ENCODE data around the gene BLID. TPM values are rescaled to one million over a fixed set of nuclear protein-coding genes. Genes with fewer than 3 reads are reported as not detected.

The BLID gene, protein sequence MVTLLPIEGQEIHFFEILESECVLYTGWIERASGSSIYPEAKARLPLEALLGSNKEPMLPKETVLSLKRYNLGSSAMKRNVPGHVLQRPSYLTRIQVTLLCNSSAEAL
- polyA plus RNA-seq, result 0.18 TPM in 1 of 3 replicates, not detected in the others
- not detected for polyA plus RNA-seq (2011; ENCODE audit: low read depth)
- not detected in 2 replicates for polyA plus RNA-seq (2011; cell fraction: cytosol; rRNA removed)
- polyA plus RNA-seq (2011; cell fraction: nucleus; rRNA removed), result 0.49 and 0.75 TPM in 2 replicates
- not detected in 2 replicates for polyA plus RNA-seq (2012; ENCODE audit: low replicate concordance)
- 2.0 to 11.3 TPM in 2 of 3 replicates, not detected in the other for polyA minus RNA-seq
- not detected for polyA minus RNA-seq (2011; cell fraction: cytosol; rRNA and poly(A)+ RNA removed)
- polyA minus RNA-seq (2011; cell fraction: nucleus; rRNA and poly(A)+ RNA removed), result 5.9 and 9.7 TPM in 2 replicates

- Histone ChIP-seq H3K27ac (ENCODE audit: control insufficient read depth, insufficient read depth, low read length) (no peak within 1 kb of the TSS), H3K9me3 (ENCODE audit: control insufficient read depth, low read depth, low read length) (no peaks in the 10 kb centered on the region), H3K4me1 (ENCODE audit: control insufficient read depth, extremely low read depth, insufficient read depth, low read length) (no peaks in the 10 kb centered on the region), H4K20me1 (ENCODE audit: control insufficient read depth, extremely low read depth, insufficient read depth, low read length) (no peaks in the 10 kb centered on the region), H3K27me3 (ENCODE audit: control insufficient read depth, extremely low read depth, insufficient read depth, low read length) (no peaks in the 10 kb centered on the region), H3K4me3 (ENCODE audit: control insufficient read depth in 2 of 3, extremely low read depth in 1 of 3, insufficient read depth in 2 of 3, low read depth in 1 of 3, low read length in 3 of 3) (no peak within 1 kb of the TSS), H3K79me2 (ENCODE audit: control insufficient read depth, insufficient read depth, low read length) (peaks cover 2% of the 10 kb centered on the region), H3K9me1 (ENCODE audit: control insufficient read depth, extremely low read depth, insufficient read depth, low read length) (no peaks in the 10 kb centered on the region), H3K4me2 (ENCODE audit: control insufficient read depth, extremely low read depth, insufficient read depth, low read depth, low read length) (no peak within 1 kb of the TSS), H2AFZ (ENCODE audit: control insufficient read depth, low read length) (no peak within 1 kb of the TSS), H3K36me3 (ENCODE audit: control insufficient read depth in 2 of 2, extremely low read depth in 1 of 2, insufficient read depth in 2 of 2, low read length in 2 of 2) (peaks cover 2 to 21% of the 10 kb centered on the region in 2 experiments), H3K9ac (ENCODE audit: control insufficient read depth, extremely low read depth, insufficient read depth, low read length) (no peak within 1 kb of the TSS)
- peak; percentile 20 for FAIRE-seq
- TF ChIP-seq CTCF (optimal IDR thresholded peaks at IDR 0.05 in 1 of 3, IDR thresholded peaks at IDR 0.05 in 1 of 3, conservative IDR thresholded peaks at IDR 0.05 in 1 of 3; ENCODE audit: extremely low read depth in 1 of 3, insufficient read depth in 2 of 3, low read length in 3 of 3), result peak; percentile 52 to 59 (median 57)
- no peak for TF ChIP-seq EZH2 (IDR thresholded peaks at IDR 0.05; ENCODE audit: low read length)
- dilution Hi-C loops (cut with MboI; ENCODE audit: extremely low pct_ligation_motif_present, low sequenced_read_pairs), result no loop called here
- no peak for DNase-seq (ENCODE audit: low read depth, low spot score)
Observed at GRCh38 chr11:122115524-122116379, at the start of gene BLID. BLID (minus strand) TSS chr11:122116215; CDS start chr11:122115922, 293 bp downstream.

DNA sequence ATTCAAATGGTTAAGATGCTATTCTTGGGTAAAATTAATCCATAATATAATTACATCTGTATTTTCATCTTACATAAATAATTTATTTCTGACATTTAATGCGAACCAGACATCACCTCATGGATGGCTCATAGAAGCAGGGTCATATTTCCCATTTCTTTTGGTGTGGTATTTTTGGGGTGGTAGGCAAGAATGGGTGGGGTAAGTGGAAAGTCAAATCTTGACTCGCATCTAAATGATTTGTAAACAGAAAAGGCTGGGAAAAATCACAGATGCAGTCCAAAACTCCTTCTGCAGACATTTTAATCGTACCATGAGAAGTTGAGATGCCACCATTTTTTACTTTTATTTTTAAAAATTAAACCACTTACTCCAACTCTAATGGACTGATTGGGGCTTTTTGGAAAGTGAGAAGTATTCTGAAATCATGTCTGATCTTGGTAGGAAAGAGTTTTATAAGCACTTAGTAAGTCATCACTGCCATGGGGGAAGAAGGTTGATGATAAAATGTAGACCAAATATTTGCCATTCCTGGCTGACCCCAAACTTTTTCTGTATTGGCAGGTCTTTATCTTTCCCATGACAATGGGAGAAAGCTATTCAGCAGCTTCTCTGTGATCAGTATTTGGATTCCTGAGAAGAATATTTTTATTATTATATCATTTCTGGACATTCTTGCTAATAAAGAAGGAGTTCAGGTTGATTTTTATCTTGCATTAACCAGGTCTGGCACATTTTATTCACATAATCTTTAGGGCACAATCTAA, 47.2 kb upstream of the BLID start:
- no peak for FAIRE-seq
- peaks cover 85% of the 10 kb centered on the region for H3K4me1 ChIP-seq (ENCODE audit: control insufficient read depth, extremely low read depth, insufficient read depth, low read length)
- dilution Hi-C loops (cut with MboI; ENCODE audit: extremely low pct_ligation_motif_present, low sequenced_read_pairs), result no loop called here
- no peaks in the 10 kb centered on the region for H3K27me3 ChIP-seq (ENCODE audit: control insufficient read depth, extremely low read depth, insufficient read depth, low read length)
- no peaks in the 10 kb centered on the region for H3K9me1 ChIP-seq (ENCODE audit: control insufficient read depth, extremely low read depth, insufficient read depth, low read length)
- no peak overlapping the region for H3K9ac ChIP-seq (ENCODE audit: control insufficient read depth, extremely low read depth, insufficient read depth, low read length)
- no peak overlapping the region for H2AFZ ChIP-seq (ENCODE audit: control insufficient read depth, low read length)
- DNase-seq (ENCODE audit: low read depth, low spot score), result no peak
- H3K4me3 ChIP-seq (ENCODE audit: control insufficient read depth in 2 of 3, extremely low read depth in 1 of 3, insufficient read depth in 2 of 3, low read depth in 1 of 3, low read length in 3 of 3), result no peak overlapping the region
- H3K36me3 ChIP-seq (ENCODE audit: control insufficient read depth in 2 of 2, extremely low read depth in 1 of 2, insufficient read depth in 2 of 2, low read length in 2 of 2), result peaks cover 0 to 23% of the 10 kb centered on the region in 2 experiments
- H3K27ac ChIP-seq (ENCODE audit: control insufficient read depth, insufficient read depth, low read length), result no peak overlapping the region
- TF ChIP-seq EZH2 (IDR thresholded peaks at IDR 0.05; ENCODE audit: low read length) (no peak), CTCF (optimal IDR thresholded peaks at IDR 0.05 in 1 of 3, IDR thresholded peaks at IDR 0.05 in 1 of 3, conservative IDR thresholded peaks at IDR 0.05 in 1 of 3; ENCODE audit: extremely low read depth in 1 of 3, insufficient read depth in 2 of 3, low read length in 3 of 3) (no peak)
- H4K20me1 ChIP-seq (ENCODE audit: control insufficient read depth, extremely low read depth, insufficient read depth, low read length), result no peaks in the 10 kb centered on the region
- no peaks in the 10 kb centered on the region for H3K9me3 ChIP-seq (ENCODE audit: control insufficient read depth, low read depth, low read length)
- H3K79me2 ChIP-seq (ENCODE audit: control insufficient read depth, insufficient read depth, low read length), result peaks cover 86% of the 10 kb centered on the region
- H3K4me2 ChIP-seq (ENCODE audit: control insufficient read depth, extremely low read depth, insufficient read depth, low read depth, low read length), result no peak overlapping the region

Measured in keratinocyte (primary cell).